ENCODE measurements around the gene DYNC2H1. TPM values are rescaled to one million over a fixed set of nuclear protein-coding genes. Genes with fewer than 3 reads are reported as not detected.

Gene DYNC2H1
- polyA plus RNA-seq, 1 donor: 10.2 TPM

DNA sequence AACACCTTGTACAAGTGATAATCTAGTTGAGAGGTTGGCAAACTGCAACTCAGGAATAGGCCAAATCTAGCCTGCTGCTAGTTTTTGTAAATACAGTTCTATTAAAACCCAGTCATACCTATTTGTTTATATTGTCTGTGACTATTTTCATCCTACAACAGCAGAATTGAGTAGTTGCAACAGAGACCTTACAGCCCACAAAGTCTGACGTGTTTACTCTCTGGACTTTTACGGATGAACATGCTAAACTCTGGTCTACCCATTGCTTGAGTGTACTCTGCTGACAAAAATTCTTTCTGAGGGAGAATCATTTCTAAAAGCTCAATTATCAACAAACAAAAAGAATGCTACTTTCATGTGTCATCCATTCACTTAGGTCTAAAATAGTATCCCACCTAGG lies 287.0 kb downstream of the DYNC2H1 start:
- Histone ChIP-seq H3K36me3 (ENCODE audit: control insufficient read depth, insufficient read depth, low read length) (no peaks in the 10 kb centered on the region), H3K9me3 (ENCODE audit: control insufficient read depth, low read depth, low read length) (peaks cover 5% of the 10 kb centered on the region), H3K4me3 (ENCODE audit: low read length) (no peak overlapping the region), H3K27ac (ENCODE audit: low read length) (no peak overlapping the region), H3K27me3 (ENCODE audit: control insufficient read depth, insufficient read depth, low read length) (no peaks in the 10 kb centered on the region), H3K4me1 (ENCODE audit: control insufficient read depth, insufficient read depth, low read length) (no peaks in the 10 kb centered on the region)
- no peak for DNase-seq
- WGBS (ENCODE audit: insufficient coverage, low lambda C conversion rate): no CpG with 5 or more reads among the region's 2 CpGs

DNA sequence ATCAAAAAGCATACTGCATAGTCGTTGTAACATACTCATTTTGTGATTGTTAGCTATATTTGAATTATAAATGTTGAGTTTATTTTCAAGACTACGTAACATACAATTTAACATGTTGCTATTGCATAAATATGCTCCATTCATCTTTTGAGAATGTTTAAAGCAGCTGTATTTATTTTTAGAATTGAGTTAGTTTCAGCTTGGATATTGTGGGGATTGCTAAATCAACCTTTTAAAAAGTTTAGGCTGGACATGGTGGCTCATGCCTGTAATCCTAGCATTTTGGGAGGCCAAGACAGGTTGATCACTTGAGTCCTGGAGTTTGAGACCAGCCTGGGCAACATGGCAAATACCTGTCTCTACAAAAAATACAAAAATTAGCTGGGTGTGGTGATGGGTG lies 288.1 kb downstream of the DYNC2H1 start:
- Histone ChIP-seq H3K36me3 (ENCODE audit: control insufficient read depth, insufficient read depth, low read length) (no peaks in the 10 kb centered on the region), H3K4me1 (ENCODE audit: control insufficient read depth, insufficient read depth, low read length) (no peaks in the 10 kb centered on the region), H3K27ac (ENCODE audit: low read length) (no peak overlapping the region), H3K9me3 (ENCODE audit: control insufficient read depth, low read depth, low read length) (peaks cover under 1% of the 10 kb centered on the region), H3K4me3 (ENCODE audit: low read length) (no peak overlapping the region), H3K27me3 (ENCODE audit: control insufficient read depth, insufficient read depth, low read length) (no peaks in the 10 kb centered on the region)
- DNase-seq: no peak
- WGBS (ENCODE audit: insufficient coverage, low lambda C conversion rate): 33% methylated on average over 2 of the region's 2 CpGs

DNA sequence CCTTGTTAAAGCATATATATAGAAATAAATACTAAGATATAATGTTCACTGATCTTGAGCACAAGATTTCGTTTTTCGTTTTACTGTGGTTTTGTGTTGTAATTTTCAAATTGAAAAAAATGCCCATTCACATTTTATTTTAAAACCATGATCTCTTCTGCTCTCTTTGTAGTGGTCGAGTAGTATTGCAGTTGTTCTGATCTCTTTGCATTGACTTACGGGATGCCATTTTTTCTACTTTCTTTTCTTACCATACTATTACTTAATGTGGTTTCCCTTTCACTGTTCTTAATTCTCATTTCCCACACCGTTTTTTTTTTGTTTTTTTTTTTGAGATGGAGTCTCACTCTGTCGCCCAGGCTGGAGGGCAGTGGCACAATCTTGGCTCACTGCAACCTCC lies 289.6 kb downstream of the DYNC2H1 start:
- DNase-seq: no peak
- WGBS (ENCODE audit: insufficient coverage, low lambda C conversion rate): 75% methylated on average over 4 of the region's 6 CpGs
- H3K4me1 ChIP-seq (ENCODE audit: control insufficient read depth, insufficient read depth, low read length): no peaks in the 10 kb centered on the region
- H3K36me3 ChIP-seq (ENCODE audit: control insufficient read depth, insufficient read depth, low read length): no peaks in the 10 kb centered on the region
- H3K4me3 ChIP-seq (ENCODE audit: low read length): no peak overlapping the region
- H3K27me3 ChIP-seq (ENCODE audit: control insufficient read depth, insufficient read depth, low read length): no peaks in the 10 kb centered on the region
- no peak overlapping the region for H3K27ac ChIP-seq (ENCODE audit: low read length)
- H3K9me3 ChIP-seq (ENCODE audit: control insufficient read depth, low read depth, low read length): no peaks in the 10 kb centered on the region

DNA sequence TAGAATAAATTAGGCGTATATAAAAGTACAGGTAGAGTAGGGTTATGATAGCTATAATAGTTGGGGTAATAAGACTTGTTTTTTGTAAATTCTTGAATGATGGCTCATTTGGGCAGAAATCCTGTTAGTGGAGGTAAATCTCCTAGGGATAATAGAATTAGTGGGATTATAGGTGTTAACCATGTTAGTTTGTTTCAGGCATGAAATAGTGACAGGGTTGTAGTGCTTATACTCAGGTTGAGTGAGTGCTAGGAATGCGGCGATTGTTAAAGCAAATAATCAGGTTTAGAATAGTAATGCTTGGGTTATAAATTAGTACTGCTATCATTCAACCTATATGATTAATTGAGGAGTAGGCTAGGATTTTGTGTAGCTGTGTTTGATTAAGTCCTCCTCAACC lies 297.1 kb downstream of the DYNC2H1 start:
- H3K9me3 ChIP-seq (ENCODE audit: control insufficient read depth, low read depth, low read length): no peaks in the 10 kb centered on the region
- no peaks in the 10 kb centered on the region for H3K36me3 ChIP-seq (ENCODE audit: control insufficient read depth, insufficient read depth, low read length)
- no peak for DNase-seq
- WGBS (ENCODE audit: insufficient coverage, low lambda C conversion rate): 100% methylated on average over 1 of the region's 3 CpGs
- no peaks in the 10 kb centered on the region for H3K27me3 ChIP-seq (ENCODE audit: control insufficient read depth, insufficient read depth, low read length)
- no peaks in the 10 kb centered on the region for H3K4me1 ChIP-seq (ENCODE audit: control insufficient read depth, insufficient read depth, low read length)
- H3K27ac ChIP-seq (ENCODE audit: low read length): no peak overlapping the region
- no peak overlapping the region for H3K4me3 ChIP-seq (ENCODE audit: low read length)

DNA sequence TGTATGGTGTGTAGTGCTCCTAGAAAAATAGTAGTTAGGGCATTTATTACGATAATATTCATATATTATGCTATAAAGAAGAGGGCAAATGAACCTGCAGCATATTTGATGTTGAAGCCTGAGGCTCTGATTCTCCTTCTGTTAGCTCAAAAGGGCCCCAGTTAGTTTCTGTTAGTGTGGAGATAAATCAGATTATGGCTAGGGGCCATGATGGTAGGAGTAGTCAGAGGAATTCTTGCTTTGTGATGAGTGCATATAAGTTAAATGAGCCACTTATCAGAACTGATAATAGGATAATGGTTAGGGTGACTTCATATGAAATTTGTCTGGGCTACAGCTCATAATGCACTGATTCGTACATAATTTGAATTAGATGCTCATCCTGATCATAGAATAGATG lies 298.4 kb downstream of the DYNC2H1 start:
- no peak overlapping the region for H3K27ac ChIP-seq (ENCODE audit: low read length)
- DNase-seq: no peak
- H3K36me3 ChIP-seq (ENCODE audit: control insufficient read depth, insufficient read depth, low read length): no peaks in the 10 kb centered on the region
- no peaks in the 10 kb centered on the region for H3K27me3 ChIP-seq (ENCODE audit: control insufficient read depth, insufficient read depth, low read length)
- no peaks in the 10 kb centered on the region for H3K9me3 ChIP-seq (ENCODE audit: control insufficient read depth, low read depth, low read length)
- H3K4me1 ChIP-seq (ENCODE audit: control insufficient read depth, insufficient read depth, low read length): no peaks in the 10 kb centered on the region
- no peak overlapping the region for H3K4me3 ChIP-seq (ENCODE audit: low read length)
- WGBS (ENCODE audit: insufficient coverage, low lambda C conversion rate): 100% methylated on average over 1 of the region's 2 CpGs

DNA sequence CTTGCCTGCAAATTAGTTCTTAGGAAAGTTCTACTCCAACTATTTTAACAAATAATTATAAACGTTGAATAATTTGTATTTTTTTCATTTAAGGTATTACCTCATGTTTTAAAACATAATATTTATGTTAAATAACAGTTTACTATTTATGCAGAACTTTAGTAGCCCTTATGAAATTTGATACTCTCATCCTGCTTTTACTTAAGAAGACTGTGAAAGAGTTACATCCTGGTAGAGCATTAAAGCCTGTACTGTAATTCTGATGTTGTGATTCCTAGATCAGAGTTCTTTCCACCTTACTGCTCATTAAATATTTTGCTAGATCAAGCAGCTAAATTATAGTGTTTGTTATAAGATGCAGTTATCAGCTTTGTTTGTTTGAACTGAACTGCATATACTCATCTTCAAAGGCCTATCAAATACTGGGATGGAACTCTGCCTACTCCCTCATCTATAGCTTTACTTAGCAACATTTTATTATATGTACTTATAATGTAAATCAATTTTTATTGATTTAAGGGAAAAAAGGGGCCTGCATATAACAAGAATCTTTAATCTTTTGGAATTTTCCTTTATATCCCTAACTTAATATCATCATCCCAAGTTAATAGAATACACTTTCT lies 304.2 kb downstream of the DYNC2H1 start:
- DNase-seq: no peak
- H3K9me3 ChIP-seq (ENCODE audit: control insufficient read depth, low read depth, low read length): no peaks in the 10 kb centered on the region
- H3K4me1 ChIP-seq (ENCODE audit: control insufficient read depth, insufficient read depth, low read length): no peaks in the 10 kb centered on the region
- 80% methylated on average over 1 of the region's 1 CpG for WGBS (ENCODE audit: insufficient coverage, low lambda C conversion rate)
- no peaks in the 10 kb centered on the region for H3K27me3 ChIP-seq (ENCODE audit: control insufficient read depth, insufficient read depth, low read length)
- no peak overlapping the region for H3K27ac ChIP-seq (ENCODE audit: low read length)
- no peaks in the 10 kb centered on the region for H3K36me3 ChIP-seq (ENCODE audit: control insufficient read depth, insufficient read depth, low read length)
- H3K4me3 ChIP-seq (ENCODE audit: low read length): no peak overlapping the region

DNA sequence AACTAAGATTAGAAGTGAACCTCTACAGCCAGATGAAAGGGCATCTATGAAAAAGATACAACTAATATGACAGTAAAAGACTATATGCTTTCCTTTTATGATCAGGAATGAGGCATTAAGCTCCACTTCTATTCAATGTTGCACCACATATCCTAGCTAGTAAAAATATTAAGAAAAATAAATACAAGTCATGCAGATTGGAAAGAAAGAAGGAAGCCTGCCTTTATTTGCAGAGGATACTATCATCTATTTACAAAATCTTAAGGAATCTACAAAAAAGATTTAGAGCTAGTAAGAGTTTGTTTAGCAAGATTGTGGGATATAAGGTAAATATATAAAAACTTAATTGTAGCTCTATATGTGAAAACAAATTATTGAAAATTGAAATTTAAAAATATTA lies 308.8 kb downstream of the DYNC2H1 start:
- H3K27ac ChIP-seq (ENCODE audit: low read length): no peak overlapping the region
- H3K36me3 ChIP-seq (ENCODE audit: control insufficient read depth, insufficient read depth, low read length): no peaks in the 10 kb centered on the region
- no peaks in the 10 kb centered on the region for H3K4me1 ChIP-seq (ENCODE audit: control insufficient read depth, insufficient read depth, low read length)

DNA sequence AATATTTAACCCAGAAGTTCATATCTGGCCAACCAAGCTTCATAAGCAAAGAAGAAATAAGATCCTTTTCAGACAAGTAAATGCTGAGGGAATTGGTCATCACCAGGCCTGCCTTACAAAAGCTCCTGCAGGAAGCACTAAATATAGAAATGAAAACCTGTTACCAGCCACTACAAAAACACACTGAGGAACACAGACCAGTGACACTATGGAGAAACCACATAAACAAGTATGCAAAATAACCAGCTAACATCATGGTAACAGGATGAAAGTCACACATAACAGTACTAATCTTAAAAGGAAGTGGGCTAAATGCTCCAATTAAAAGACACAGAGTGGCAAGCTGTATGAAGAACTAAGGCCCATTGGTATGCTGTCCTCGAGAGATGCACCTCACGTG lies 311.4 kb downstream of the DYNC2H1 start:
- Histone ChIP-seq H3K36me3 (ENCODE audit: control insufficient read depth, insufficient read depth, low read length) (no peaks in the 10 kb centered on the region), H3K4me3 (ENCODE audit: low read length) (no peak overlapping the region), H3K27ac (ENCODE audit: low read length) (no peak overlapping the region), H3K9me3 (ENCODE audit: control insufficient read depth, low read depth, low read length) (no peaks in the 10 kb centered on the region), H3K4me1 (ENCODE audit: control insufficient read depth, insufficient read depth, low read length) (no peaks in the 10 kb centered on the region), H3K27me3 (ENCODE audit: control insufficient read depth, insufficient read depth, low read length) (no peaks in the 10 kb centered on the region)
- no peak for DNase-seq
- WGBS (ENCODE audit: insufficient coverage, low lambda C conversion rate): 80% methylated on average over 1 of the region's 2 CpGs

More for the DNA sequence above, 308.8 kb downstream of the DYNC2H1 start:
- Histone ChIP-seq H3K9me3 (ENCODE audit: control insufficient read depth, low read depth, low read length) (no peaks in the 10 kb centered on the region), H3K4me3 (ENCODE audit: low read length) (no peak overlapping the region), H3K27me3 (ENCODE audit: control insufficient read depth, insufficient read depth, low read length) (no peaks in the 10 kb centered on the region)
- no peak for DNase-seq

DNA sequence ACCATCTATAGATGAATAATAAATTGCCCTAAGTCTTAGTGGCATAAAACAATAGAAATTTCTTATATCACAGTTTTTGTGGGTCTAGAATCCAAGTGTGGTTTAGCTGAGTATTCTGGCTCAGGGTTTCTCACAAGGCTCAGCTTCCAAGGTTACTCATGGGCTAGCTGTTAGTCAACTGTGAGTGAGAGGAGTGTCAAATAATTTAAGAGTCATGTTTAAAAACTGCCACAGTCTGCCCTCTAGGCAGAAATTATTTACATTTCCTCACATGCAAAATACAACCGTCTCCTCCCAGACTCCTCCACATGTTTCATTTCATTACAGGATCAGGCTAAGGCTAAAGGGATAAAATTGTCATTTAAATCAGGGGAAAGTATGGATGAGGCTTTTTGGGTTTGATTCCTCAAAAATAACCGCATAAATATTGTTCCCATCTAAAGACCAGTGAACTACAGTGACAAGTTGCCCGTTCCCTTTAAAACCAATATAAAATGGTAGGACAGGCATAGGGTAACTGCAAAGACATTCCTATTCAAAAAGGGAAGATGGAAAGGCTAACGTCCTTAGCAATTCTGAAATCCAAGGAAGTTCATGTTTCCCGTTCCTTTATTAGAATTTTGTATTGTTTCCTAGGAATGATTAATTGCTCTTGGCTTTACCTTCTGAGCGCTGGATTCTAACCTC lies 324.3 kb downstream of the DYNC2H1 start:
- Histone ChIP-seq H3K27ac (ENCODE audit: low read length) (no peak overlapping the region), H3K4me3 (ENCODE audit: low read length) (no peak overlapping the region), H3K36me3 (ENCODE audit: control insufficient read depth, insufficient read depth, low read length) (no peaks in the 10 kb centered on the region), H3K4me1 (ENCODE audit: control insufficient read depth, insufficient read depth, low read length) (no peaks in the 10 kb centered on the region), H3K27me3 (ENCODE audit: control insufficient read depth, insufficient read depth, low read length) (no peaks in the 10 kb centered on the region), H3K9me3 (ENCODE audit: control insufficient read depth, low read depth, low read length) (no peaks in the 10 kb centered on the region)
- DNase-seq: no peak
- 79% methylated on average over 3 of the region's 6 CpGs for WGBS (ENCODE audit: insufficient coverage, low lambda C conversion rate)

DNA sequence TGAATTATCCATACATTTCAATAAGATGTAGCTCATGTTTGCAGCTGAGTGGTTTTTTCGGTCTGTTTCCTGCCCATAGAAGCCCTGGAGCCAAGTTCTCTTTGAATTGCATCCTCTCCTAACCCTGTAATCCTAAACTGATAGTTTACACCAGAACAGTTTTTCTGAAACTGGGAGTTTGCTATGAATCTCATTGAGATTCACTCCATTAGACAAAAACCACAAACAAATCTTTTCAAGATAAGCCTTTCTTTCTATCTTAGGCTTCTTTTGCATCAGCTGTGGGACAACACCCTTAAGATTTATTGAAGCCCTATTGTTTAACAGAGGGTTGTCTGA lies 324.8 kb downstream of the DYNC2H1 start:
- DNase-seq: no peak
- H3K9me3 ChIP-seq (ENCODE audit: control insufficient read depth, low read depth, low read length): no peaks in the 10 kb centered on the region
- WGBS (ENCODE audit: insufficient coverage, low lambda C conversion rate): 0% methylated on average over 1 of the region's 1 CpG
- no peaks in the 10 kb centered on the region for H3K4me1 ChIP-seq (ENCODE audit: control insufficient read depth, insufficient read depth, low read length)
- H3K27me3 ChIP-seq (ENCODE audit: control insufficient read depth, insufficient read depth, low read length): no peaks in the 10 kb centered on the region
- H3K36me3 ChIP-seq (ENCODE audit: control insufficient read depth, insufficient read depth, low read length): no peaks in the 10 kb centered on the region
- no peak overlapping the region for H3K4me3 ChIP-seq (ENCODE audit: low read length)
- H3K27ac ChIP-seq (ENCODE audit: low read length): no peak overlapping the region

DNA sequence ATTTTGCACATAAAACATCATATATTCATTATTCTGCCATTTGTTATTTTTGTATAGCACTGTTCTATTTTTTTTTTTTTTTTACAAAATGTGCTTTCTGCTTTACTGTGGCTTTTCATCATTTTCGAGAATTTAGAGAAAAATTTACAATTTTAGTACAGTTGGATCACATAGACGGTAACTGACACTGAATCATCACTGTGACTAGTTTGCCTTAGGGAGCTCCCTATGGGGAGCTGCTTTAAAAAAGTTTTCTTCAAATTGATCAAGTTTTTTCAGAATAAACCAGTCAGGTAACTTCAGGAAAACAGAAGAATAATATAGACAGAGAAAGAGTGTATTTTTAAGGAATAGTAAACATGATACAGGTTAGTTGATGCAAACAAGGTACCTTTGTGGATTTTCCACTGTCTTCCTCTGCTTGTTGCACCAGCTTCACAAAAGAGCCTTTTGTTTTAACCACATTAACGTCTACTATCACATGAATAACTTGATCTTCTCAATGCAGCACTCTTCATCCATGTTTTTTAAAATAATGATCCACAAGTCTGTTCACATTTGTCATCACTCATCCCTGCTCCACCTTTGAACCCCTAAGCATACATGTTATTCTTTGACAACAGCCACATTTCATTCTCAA lies 327.0 kb downstream of the DYNC2H1 start:
- Histone ChIP-seq H3K4me3 (ENCODE audit: low read length) (no peak overlapping the region), H3K9me3 (ENCODE audit: control insufficient read depth, low read depth, low read length) (no peaks in the 10 kb centered on the region), H3K36me3 (ENCODE audit: control insufficient read depth, insufficient read depth, low read length) (no peaks in the 10 kb centered on the region), H3K27me3 (ENCODE audit: control insufficient read depth, insufficient read depth, low read length) (no peaks in the 10 kb centered on the region), H3K4me1 (ENCODE audit: control insufficient read depth, insufficient read depth, low read length) (no peaks in the 10 kb centered on the region), H3K27ac (ENCODE audit: low read length) (no peak overlapping the region)
- 78% methylated on average over 3 of the region's 3 CpGs for WGBS (ENCODE audit: insufficient coverage, low lambda C conversion rate)
- no peak for DNase-seq

All from large intestine (tissue), 3 donors.